HG03378 (cell line): ENCODE results near the gene CRB3.
"Not testable (repeated sequence)": the region's sequence is repeated elsewhere in the genome, so short reads cannot be mapped to it uniquely, and the experiment has no call there.

Source experiments
- ATAC-seq: cut with Tn5 transposase; IDR thresholded peaks from one replicate; pipeline ENCODE4 v1.9.1; 2021; ENCODE audit warnings: mild to moderate bottlenecking, moderate library complexity; ENCODE audit not compliant: unreplicated experiment

Gene CRB3, protein sequence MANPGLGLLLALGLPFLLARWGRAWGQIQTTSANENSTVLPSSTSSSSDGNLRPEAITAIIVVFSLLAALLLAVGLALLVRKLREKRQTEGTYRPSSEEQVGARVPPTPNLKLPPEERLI

DNA sequence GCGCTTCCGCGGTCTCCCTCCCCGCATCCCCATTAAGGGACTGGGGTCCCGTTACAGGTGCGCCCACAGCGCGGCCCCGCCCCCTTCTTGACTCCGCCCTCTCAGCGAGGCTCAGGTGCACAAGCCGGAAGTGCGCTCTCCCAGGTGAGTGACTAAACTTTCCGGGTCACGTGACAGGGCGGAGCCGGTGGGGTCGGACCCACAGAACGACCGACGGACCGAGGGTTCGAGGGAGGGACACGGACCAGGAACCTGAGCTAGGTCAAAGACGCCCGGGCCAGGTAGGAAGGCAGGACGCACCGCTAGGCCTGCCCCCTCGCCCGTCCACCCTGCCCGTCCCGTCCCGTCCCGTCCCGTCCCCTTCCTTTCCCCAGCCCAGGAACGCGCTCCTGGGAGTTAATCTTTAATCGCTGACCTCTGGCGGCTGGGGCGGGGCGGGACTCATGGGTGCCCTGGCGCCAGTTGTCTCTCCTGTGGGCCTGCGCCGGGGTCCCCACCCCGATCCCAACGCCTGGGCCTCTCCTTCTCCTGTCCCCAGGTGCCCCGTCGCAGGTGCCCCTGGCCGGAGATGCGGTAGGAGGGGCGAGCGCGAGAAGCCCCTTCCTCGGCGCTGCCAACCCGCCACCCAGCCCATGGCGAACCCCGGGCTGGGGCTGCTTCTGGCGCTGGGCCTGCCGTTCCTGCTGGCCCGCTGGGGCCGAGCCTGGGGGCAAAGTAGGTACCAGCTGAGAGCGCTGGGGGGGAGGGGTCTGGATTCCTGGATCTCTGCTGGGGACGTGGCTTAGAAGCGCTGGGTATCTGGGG, at the start of gene CRB3:
CRB3 (plus strand) TSS at position 202 of the 804 bp plus-strand sequence; CDS start at position 633, 431 bp downstream.
- no peak for ATAC-seq

DNA sequence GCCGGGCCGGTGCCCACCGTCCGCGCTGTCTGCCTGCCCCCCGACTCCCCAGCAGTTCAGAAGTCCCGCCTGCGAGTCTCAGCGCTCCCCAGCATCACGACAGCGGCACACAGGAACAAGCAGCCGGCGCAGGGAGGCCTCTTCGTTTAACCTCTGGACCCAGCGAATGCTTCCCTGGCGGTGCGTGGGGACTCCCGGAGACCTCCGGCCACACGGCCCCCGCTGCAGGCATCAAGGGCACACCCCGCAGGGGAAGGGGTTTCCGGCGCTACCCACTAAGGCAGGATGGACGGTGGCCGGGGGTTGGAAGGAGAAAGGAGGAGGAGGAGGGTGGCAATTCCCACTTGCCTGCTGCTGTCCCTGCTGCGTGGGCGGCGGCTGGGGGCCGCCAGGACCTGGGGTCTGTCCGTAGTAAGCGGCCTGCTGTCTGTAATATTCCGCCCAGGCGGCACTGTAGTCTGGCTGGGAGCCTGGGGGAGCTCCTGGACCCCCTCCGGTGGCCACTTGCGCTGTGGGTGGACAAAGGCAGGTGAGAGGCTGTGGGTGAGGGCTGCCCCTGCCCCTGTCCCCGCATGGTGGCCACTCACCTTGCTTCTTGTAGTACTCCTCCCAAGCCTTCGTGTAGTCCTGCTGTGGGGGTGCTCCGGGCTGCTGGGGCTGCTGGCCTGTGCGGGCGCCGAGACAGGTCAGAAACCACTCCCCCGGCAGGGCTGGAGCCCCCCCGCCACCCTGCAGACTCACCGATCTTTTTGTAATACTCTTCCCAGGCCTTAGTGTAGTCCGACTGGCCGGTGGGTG, 49.1 kb upstream of the CRB3 start:
- ATAC-seq, result no peak

DNA sequence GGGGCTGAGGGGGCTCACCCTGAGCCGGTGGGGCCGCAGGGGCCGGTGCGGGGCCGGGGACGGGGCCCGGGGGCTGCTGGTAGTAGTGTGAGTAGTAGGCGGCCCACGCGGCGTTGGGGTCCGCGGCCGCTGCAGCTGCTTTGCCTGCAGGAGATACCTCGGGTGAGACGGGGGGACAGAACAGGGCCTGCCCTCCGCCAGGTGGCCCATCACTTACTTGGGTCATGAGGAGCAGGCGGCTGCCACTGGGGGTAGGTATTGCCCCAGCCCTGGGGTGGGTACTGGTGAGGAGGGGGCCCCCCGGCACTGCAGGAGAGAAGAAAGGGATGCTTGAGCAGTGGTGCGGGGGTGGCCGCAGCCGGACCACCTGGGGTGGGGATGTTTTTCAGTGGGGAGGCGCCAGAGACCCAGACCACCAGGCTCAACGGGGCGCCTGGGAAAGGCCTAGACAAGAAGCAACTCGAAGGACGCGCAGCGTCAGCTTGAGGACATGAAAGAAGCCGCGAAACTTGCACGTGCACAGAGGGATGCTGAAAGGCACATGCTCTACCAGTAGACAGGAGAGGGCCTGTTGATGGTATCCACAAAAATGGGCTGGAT, 48.4 kb upstream of the CRB3 start:
- ATAC-seq, result no peak

DNA sequence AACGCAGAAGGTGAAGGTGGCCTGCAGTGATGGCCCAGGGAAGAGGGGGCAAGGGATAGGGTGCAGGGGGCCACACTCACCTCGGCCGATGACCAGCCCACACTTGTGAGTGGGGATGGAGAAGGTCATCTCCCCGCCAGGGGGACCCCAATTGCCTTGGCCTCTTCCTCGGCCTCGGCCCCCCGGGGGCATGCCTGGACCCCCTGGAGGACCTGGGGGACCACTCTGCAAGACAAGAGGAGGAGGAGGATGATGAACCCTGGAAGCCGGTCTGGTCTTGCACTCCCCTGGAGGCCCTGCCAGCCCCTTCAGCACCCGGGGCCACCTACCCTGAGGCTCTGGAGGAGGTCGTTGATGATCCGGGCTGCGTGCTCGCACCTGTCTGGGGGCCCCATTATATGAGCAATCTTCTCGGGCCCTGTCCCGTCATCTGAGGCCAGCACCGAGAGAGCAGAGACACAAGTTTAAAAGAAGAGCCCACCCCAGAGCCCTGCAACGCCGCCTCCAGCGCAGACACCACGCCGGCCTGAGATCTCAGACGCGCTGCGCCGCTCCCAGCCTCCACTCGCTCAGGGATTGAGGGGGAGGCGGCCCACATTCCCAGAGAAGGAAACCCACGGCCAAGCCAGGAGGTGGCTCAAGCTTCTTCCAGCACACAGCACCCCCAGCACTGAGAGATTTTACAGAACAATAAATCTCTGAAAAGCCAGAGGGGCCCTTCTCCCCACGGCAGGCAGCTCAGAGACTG, 47.2 kb upstream of the CRB3 start:
- no peak for ATAC-seq

DNA sequence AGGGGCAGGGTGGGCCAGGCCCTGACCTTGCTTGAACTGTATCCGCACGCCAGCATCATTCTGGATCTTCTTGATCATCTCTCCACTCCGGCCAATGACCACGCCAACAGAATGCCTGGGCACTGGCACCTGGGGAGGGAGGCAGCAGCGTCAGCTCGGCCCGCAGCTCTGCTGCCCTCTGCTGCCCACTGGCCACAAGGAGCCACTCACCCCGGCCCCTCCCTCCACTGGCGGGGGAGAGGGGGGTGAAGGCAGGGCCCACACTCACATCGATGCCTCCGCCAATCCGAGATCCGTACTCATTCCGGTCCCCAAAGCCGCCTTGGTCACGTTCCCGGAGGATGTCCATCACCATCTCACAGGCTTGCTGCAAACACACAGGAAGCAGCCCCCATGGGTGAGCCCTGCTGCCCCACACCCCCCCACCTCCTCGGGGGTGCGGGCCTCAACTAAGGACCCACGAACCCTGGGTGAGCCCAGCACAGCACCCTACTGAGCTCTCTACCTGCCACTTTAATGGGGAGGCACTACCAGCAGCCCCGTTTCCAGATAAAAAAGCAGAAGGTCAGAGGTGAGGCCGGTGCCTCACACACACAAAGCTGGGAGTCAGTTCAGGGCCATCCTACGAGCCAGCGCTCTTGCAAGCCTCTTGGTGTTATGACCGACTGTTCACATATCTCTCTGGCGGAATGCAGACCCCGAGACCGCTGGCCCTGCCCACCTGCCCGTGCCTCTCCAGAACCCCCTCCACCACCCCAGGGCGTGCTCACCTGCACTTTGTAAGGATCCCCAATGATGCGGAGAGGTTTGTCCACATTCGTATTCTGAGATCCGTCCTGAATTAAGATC, 46.1 kb upstream of the CRB3 start:
- no peak for ATAC-seq

DNA sequence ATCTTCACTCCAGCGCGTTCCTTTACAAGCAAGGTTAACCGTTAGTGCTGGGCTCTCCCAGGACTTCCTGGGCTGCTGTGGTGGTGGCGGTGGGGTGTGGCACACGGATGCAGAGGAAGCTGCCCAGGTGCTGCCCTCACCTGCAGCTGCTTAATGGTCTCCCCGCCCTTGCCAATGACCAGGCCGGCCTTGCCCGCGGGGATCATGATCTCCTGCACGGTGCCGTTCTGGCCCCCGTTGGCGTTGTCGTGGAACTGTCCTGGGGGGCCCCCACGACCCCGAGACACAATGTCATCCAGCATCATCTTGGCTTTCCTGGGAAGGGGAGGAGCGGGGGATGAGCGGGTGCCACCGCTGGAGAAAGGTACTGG, 45.5 kb upstream of the CRB3 start:
- no peak for ATAC-seq

DNA sequence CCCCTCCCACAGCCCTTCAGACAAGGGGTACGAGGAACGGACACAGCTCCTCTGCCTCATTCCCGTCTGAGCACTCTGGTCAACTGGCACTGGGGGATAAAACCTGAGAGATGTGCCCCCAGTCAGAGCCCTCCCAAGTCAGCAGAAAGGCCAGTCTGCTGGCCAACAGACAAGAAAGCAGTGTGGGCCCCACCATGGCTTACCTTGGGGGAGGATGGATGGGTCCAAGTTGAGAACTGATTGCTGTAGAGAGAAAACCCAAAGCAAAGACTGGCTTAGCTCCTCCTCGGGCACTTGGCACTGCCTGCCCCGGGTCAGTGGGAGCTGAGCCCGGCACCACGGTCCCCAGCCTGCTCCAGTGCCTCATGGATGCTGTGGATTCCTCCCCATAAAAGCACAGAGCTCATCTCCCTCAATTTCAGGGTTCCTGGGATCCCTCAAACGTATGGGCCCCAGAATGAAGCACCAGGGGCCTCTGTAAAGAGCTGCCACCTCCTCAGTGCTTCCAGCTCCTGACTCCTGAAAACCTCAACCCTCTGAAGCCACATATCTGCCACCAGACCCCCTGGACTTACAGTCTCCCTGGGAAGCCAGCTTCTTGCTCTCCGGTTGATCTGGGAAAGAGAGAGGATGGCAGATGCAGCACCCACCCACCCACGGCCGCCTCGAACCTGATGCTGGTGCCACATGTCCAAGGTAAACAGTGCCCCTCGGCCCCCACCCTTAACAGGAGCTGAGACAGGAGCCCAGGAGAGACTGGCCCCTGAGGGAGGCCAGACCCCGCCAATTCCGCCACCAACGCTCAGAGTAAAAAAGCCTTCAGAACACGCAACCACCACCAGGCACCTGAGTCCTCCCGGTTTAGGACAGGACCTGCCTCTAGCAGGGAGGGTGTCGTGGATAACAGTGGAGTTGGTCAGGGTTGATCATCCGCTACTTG, 42.7 kb upstream of the CRB3 start:
- ATAC-seq, result no peak

DNA sequence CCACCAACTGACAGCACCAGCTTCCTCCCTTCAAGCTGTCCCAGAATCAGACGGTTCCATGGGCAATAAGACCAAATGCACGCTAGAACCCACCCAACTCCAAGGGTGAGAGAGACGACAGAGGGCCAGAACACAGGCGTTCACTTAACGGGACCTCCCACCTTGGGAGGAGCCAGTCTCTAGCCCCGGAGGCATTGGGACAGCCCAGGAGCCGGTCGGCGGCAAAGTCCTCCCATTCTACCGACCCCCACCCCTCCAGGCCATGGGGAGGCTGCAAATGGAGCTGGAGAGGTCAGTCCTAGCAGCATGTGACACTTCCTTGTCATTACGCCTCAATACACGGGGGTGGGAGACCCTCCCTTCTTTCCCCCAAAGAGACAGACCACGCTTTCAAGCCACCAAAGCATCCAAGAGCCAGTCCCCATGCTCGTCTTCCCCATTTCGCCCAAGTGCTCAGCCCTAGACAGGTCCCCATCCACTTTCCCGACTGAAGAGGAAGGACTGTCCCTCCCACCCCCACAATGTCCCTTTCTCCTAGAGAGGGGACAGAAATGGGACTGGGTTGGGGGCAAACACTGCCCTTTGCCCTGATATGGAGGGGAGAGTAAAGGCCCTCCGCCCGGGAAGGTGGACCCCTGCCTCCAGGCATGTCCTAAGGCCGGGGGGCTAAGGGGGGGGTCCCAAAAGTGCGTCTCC, 40.4 kb upstream of the CRB3 start:
- no peak for ATAC-seq

DNA sequence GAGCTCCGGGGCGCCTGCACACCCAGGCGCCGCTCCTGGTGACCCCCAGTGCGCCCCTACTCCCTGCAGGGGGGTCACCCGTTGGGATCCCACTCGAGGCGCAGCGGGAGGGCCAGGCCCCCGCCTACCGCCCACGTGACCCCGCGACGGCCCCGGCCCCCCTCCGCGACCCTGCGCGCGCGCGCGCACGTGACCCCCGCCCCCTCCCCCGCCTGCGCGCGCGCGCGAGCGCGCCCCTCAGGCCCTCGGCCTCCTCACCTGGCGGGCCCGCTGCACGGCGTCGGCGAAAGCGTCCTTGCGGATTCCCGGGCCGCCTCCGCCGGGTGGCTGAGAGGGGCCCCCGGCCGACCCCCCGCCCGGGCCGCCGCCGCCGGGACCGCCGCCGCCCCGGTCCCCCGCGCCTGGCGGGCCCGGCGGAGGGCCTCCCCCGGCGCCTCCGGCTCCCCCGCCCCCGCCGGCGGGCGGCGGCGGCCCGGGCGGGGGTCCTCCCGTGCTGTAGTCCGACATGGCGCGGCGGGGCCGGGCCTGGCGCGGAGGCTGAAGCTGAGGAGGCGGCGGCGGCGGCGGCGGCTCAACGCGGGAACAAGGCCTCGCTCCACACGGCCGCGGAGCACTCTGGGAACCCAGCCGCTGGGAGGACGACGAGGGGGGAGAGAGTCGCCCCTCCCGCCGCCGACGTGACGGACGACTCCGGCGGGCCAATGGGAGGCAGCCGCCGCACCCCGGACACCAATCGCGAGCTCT, 39.7 kb upstream of the CRB3 start, which contains the start of gene KHSRP:
KHSRP (minus strand) TSS at position 617 of the 744 bp plus-strand sequence; CDS start at position 507, 110 bp downstream.
- no peak for ATAC-seq

DNA sequence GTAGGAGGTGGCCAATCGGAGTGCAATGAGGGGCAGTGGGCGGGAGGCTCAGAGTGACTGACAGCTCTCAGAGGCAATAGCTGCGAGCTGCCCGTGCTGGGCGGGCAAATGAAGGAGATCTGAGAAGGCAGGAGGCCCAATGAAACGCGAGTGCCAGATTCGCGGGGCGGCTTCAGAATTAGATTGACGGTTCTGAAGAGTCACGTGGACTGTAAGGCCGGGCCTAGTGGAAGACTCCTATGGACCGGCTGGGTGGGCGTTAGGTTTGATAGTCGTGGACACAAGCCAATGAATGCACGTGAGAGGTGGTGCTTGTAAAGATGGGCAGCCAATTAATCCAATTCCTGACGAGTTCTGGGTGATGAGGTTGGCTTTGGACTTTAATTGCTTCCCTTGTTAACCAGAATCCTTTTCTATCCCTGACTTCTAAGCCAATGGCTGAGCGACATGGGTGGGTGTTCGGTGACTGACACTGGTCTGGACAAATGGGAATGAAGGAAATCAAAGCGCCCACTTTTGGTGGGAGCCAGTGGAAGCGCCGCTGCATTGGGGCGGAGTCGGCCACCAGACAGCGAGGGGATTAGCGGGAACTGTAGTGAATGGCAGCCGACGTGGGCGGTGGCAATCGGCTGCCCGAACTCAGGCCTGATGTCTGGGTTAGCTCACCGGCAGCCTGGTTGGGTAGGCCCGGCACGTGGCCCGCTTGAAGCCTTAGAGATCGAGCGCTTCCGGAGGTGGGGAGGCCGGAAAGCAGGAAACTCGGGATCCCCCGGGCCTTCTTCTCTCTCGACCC, 38.9 kb upstream of the CRB3 start:
- ATAC-seq, result peak; percentile 89

DNA sequence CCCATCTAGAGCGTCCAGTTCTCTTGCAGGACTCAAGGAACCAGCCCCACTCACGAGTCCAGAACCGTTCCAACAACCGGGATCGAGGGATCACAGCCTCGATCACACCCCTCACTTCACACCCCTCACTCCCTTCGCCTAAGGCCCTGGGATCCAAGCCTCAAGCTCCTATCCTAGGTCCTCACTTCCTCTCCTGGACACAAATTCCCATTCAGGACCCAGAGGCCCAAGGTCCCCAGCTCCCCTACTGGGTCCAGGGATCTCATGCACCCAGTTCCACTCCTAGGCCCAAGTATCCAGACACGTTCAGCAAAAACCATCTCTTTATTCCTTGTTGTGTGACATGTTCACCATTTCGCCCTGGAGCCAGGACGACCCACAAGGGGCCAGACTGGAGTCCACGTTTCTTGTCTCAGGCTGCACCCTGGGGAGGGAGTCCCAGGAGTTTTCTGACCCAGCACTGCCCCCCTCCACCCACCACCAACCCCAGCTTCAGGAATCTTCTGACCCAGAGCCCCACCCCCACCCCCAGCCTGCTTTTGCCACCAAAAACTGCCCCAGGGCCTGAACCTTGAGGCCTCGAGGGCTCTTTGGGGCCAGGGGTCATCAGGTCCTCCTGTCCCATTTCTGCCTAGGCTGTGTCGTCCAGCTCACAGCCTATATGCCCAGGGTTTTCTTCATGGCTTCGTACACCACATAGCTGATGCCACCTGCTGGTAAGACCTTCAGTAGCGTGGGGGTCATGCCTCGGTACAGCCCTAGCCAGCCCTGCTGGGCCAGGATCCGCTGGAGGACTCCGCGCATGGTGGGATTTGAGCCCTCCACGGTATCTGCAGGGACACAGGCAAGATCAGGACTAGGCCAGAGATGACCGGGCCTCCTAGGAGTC, 38.1 kb upstream of the CRB3 start:
- ATAC-seq, result no peak

DNA sequence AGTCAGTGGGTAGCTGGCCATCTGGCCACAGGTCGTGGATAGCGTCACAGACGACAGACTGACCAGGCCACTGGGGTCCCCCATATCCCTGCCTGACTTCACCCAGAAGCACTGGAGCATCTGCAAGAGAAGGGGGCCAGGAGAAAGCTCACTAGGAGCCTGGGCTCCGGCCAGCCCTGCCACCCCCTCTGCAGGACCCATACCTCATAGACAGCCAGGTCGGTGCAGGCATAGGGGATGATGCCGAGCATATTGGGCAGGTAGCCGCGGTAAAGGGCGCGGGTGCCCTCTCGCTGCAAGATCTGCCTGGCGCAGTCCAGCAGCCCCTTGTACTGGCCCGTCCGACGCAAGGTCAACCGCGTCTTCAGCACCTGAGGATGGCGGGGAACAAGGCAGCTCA, 36.9 kb upstream of the CRB3 start:
- no peak for ATAC-seq

DNA sequence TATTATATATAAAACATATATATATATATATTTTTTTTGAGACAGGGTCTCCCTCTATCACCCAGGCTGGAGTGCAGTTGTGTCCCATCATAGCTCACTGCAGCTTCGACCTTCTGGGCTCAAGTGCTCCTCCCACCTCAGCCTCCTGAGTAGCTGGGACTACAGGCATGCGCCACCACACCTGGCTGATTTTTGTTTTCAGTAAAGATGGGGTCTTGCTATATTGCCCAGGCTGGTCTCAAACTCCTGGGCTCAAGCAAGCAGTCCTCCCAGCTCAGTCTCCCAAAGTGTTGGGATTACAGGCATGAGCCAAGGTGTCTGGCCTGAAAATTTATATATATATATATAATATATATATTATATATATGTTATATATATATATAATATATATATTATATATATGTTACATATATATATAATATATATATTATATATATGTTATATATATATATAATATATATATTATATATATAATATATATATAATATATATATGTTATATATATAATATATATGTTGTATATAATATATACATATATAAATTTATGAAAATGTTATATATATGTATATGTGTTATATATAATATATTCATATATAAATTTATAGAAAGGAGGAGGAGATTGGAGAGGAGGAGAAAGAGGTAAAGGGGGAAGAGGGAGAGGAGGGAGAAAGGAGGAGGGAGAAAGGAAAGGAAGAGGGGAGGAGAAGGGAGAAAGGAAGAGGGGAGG, 35.2 kb upstream of the CRB3 start:
- not testable (repeated sequence) for ATAC-seq

DNA sequence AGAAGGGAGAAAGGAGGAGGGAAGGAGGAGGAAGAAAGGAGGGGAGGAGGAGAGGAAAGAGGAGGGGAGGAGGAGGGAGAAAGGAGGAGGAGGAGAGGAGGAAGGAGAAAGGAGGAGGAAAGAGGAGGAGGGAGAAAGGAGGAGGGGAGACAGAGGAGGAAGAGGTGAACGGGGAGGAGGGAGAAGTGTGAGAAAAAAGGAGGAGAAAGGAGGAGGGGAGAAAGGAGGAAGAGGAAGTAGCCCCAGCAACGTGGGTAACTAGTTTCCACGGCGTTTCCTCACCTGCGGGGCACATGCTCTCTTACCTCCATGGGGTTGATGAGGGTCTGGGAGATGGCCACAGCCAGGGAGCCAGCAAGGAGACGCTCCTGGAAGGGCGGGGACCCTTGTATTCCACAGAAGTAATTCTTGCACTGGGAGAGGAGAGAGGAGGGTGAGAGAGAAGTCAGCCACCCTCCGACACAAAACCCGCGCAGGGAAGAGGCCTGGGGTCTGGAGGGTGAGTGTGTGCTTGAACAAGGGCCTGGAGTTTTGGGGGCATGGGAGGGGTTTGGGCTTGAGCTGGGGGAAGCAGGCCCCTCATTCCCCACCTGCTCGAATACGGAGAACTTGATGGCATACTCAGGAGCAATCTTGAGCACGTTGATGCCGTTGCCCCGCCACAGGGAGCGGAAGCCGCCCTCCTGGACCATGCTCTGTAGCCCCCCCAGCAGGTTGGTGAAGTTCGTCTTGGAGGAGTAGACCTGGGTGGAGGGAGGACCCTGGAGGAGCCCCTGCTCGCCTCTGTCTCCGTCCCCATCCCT, 34.5 kb upstream of the CRB3 start:
- ATAC-seq, result no peak
